Dendritic cell treated with granulocyte-macrophage colony-stimulating factor and Interleukin-4, amounts not matched to agents 40 ng/mL and 50 ng/mL, for 4 days (primary cell): ENCODE data around the gene DIP2A.

ENCODE experiments used
- H3K27ac Mint-ChIP-seq: one replicate; pipeline ENCODE4 v1.8.0; 2022; ENCODE audit warnings: mild to moderate bottlenecking, mixed read lengths
- H3K27me3 Mint-ChIP-seq: one replicate; pipeline ENCODE4 v1.8.0; 2022; ENCODE audit warnings: mild to moderate bottlenecking, mixed read lengths
- H3K36me3 Mint-ChIP-seq: one replicate; pipeline ENCODE4 v1.8.0; 2022; ENCODE audit warnings: low read depth, mixed read lengths
- H3K4me1 Mint-ChIP-seq: one replicate; pipeline ENCODE4 v1.8.0; 2022; ENCODE audit warnings: low read depth, mixed read lengths
- H3K4me3 Mint-ChIP-seq: one replicate; pipeline ENCODE4 v1.8.0; 2022; ENCODE audit warnings: mild to moderate bottlenecking, moderate library complexity, mixed read lengths
- H3K9me3 Mint-ChIP-seq: one replicate; pipeline ENCODE4 v1.8.0; 2022; ENCODE audit warnings: mixed read lengths
- intact Hi-C: fragments of 100-400 bp; cut with micrococcal nuclease; formaldehyde crosslinking; loops from one replicate; pipeline ENCODE4 v1.15.0; 2022

The DIP2A gene

GRCh38 chr21:46486481-46487126 is 27.9 kb downstream of the DIP2A start:
- intact Hi-C loops, result no loop called here
- Mint-ChIP-seq H3K27me3 (no peaks in the 10 kb centered on the region), H3K9me3 (no peaks in the 10 kb centered on the region), H3K4me3 (no peak overlapping the region), H3K4me1 (peaks cover 8% of the 10 kb centered on the region), H3K36me3 (peaks cover 56% of the 10 kb centered on the region), H3K27ac (no peak overlapping the region)

- H3K27me3 Mint-ChIP-seq, result no peaks in the 10 kb centered on the region
- no peaks in the 10 kb centered on the region for H3K9me3 Mint-ChIP-seq
- H3K4me3 Mint-ChIP-seq, result no peak overlapping the region
- H3K36me3 Mint-ChIP-seq, result peaks cover 79% of the 10 kb centered on the region
- H3K4me1 Mint-ChIP-seq, result peaks cover 6% of the 10 kb centered on the region
- no peak overlapping the region for H3K27ac Mint-ChIP-seq
- intact Hi-C loops, result no loop called here
Observed at GRCh38 chr21:46489162-46489663, 30.5 kb downstream of the DIP2A start.

GRCh38 chr21:46489800-46490199 is 31.1 kb downstream of the DIP2A start:
- H3K27ac Mint-ChIP-seq, result no peak overlapping the region
- intact Hi-C loops, result no loop called here
- peaks cover 6% of the 10 kb centered on the region for H3K4me1 Mint-ChIP-seq
- no peaks in the 10 kb centered on the region for H3K27me3 Mint-ChIP-seq
- H3K36me3 Mint-ChIP-seq, result peaks cover 85% of the 10 kb centered on the region
- no peak overlapping the region for H3K4me3 Mint-ChIP-seq
- no peaks in the 10 kb centered on the region for H3K9me3 Mint-ChIP-seq

GRCh38 chr21:46491553-46491952 is 32.9 kb downstream of the DIP2A start:
- intact Hi-C loops, result no loop called here
- Mint-ChIP-seq H3K27ac (no peak overlapping the region), H3K4me3 (no peak overlapping the region), H3K27me3 (no peaks in the 10 kb centered on the region), H3K36me3 (peaks cover 89% of the 10 kb centered on the region), H3K4me1 (peaks cover 6% of the 10 kb centered on the region), H3K9me3 (no peaks in the 10 kb centered on the region)

- Mint-ChIP-seq H3K4me1 (peaks cover 6% of the 10 kb centered on the region), H3K9me3 (no peaks in the 10 kb centered on the region), H3K27me3 (no peaks in the 10 kb centered on the region), H3K27ac (no peak overlapping the region), H3K4me3 (no peak overlapping the region), H3K36me3 (peaks cover 88% of the 10 kb centered on the region)
- intact Hi-C loops, result no loop called here
Observed at GRCh38 chr21:46492851-46493250, 34.2 kb downstream of the DIP2A start.

GRCh38 chr21:46493828-46494227 is 35.1 kb downstream of the DIP2A start:
- Mint-ChIP-seq H3K27ac (no peak overlapping the region), H3K9me3 (no peaks in the 10 kb centered on the region), H3K4me1 (peaks cover 6% of the 10 kb centered on the region), H3K36me3 (peaks cover 90% of the 10 kb centered on the region), H3K27me3 (no peaks in the 10 kb centered on the region), H3K4me3 (no peak overlapping the region)
- intact Hi-C loops, result no loop called here

GRCh38 chr21:46498335-46499050 is 39.8 kb downstream of the DIP2A start:
- no peaks in the 10 kb centered on the region for H3K27me3 Mint-ChIP-seq
- H3K27ac Mint-ChIP-seq, result no peak overlapping the region
- no peak overlapping the region for H3K4me3 Mint-ChIP-seq
- peaks cover 22% of the 10 kb centered on the region for H3K4me1 Mint-ChIP-seq
- intact Hi-C loops, result no loop called here
- H3K9me3 Mint-ChIP-seq, result no peaks in the 10 kb centered on the region
- H3K36me3 Mint-ChIP-seq, result peaks cover 71% of the 10 kb centered on the region

GRCh38 chr21:46500224-46500861 is 41.7 kb downstream of the DIP2A start:
- peaks cover 67% of the 10 kb centered on the region for H3K36me3 Mint-ChIP-seq
- peak overlapping the region; percentile 64 for H3K27ac Mint-ChIP-seq
- H3K4me3 Mint-ChIP-seq, result no peak overlapping the region
- no peaks in the 10 kb centered on the region for H3K27me3 Mint-ChIP-seq
- H3K9me3 Mint-ChIP-seq, result no peaks in the 10 kb centered on the region
- intact Hi-C loops, result no loop called here
- H3K4me1 Mint-ChIP-seq, result peaks cover 34% of the 10 kb centered on the region

- H3K9me3 Mint-ChIP-seq, result no peaks in the 10 kb centered on the region
- peaks cover 64% of the 10 kb centered on the region for H3K36me3 Mint-ChIP-seq
- H3K27ac Mint-ChIP-seq, result peak overlapping the region; percentile 37
- no peak overlapping the region for H3K4me3 Mint-ChIP-seq
- intact Hi-C loops, result no loop called here
- peaks cover 37% of the 10 kb centered on the region for H3K4me1 Mint-ChIP-seq
- H3K27me3 Mint-ChIP-seq, result no peaks in the 10 kb centered on the region
Observed at GRCh38 chr21:46503922-46504550, 45.3 kb downstream of the DIP2A start.

GRCh38 chr21:46504666-46505065 is 46.0 kb downstream of the DIP2A start:
- intact Hi-C loops, result no loop called here
- Mint-ChIP-seq H3K9me3 (no peaks in the 10 kb centered on the region), H3K27me3 (no peaks in the 10 kb centered on the region), H3K36me3 (peaks cover 64% of the 10 kb centered on the region), H3K4me1 (peaks cover 31% of the 10 kb centered on the region), H3K4me3 (no peak overlapping the region), H3K27ac (no peak overlapping the region)

- intact Hi-C loops, result no loop called here
- Mint-ChIP-seq H3K27me3 (no peaks in the 10 kb centered on the region), H3K27ac (no peak overlapping the region)
Observed at GRCh38 chr21:46507562-46507961, 48.9 kb downstream of the DIP2A start.

GRCh38 chr21:46509741-46510502 is 51.2 kb downstream of the DIP2A start:
- Mint-ChIP-seq H3K9me3 (no peaks in the 10 kb centered on the region), H3K36me3 (peaks cover 79% of the 10 kb centered on the region), H3K27me3 (no peaks in the 10 kb centered on the region), H3K27ac (no peak overlapping the region), H3K4me1 (peaks cover 6% of the 10 kb centered on the region), H3K4me3 (no peak overlapping the region)
- intact Hi-C loops, result no loop called here

More at GRCh38 chr21:46507562-46507961, 48.9 kb downstream of the DIP2A start:
- Mint-ChIP-seq H3K36me3 (peaks cover 87% of the 10 kb centered on the region), H3K4me3 (no peak overlapping the region), H3K9me3 (no peaks in the 10 kb centered on the region), H3K4me1 (peaks cover 23% of the 10 kb centered on the region)

GRCh38 chr21:46515109-46515508 is 56.4 kb downstream of the DIP2A start:
- H3K27ac Mint-ChIP-seq, result no peak overlapping the region
- intact Hi-C loops, result no loop called here
- H3K36me3 Mint-ChIP-seq, result peaks cover 64% of the 10 kb centered on the region
- H3K4me3 Mint-ChIP-seq, result no peak overlapping the region
- H3K27me3 Mint-ChIP-seq, result no peaks in the 10 kb centered on the region
- H3K4me1 Mint-ChIP-seq, result peaks cover 21% of the 10 kb centered on the region
- no peaks in the 10 kb centered on the region for H3K9me3 Mint-ChIP-seq
